Endothelial cell of umbilical vein (primary cell): ENCODE results near the gene RPL15. TPM values are rescaled to one million over a fixed set of nuclear protein-coding genes. Genes with fewer than 3 reads are reported as not detected.
"Not testable (repeated sequence)": the region's sequence is repeated elsewhere in the genome, so short reads cannot be mapped to it uniquely, and the experiment has no call there.

Source experiments
- BruUV-seq: library from RNA; stranded (reverse); fragments of 400-500 nt; replicated peaks from 2 replicates; lab custom pipeline; 2021; lab: Mats Ljungman, UMichigan
- CTCF ChIA-PET: fragments of 300-600, 350-600 bp; sonication (Branson Sonifier 250); formaldehyde crosslinking; loops from one replicate; lab custom pipeline; 2021; ENCODE audit warnings: antibody characterized with exemption, inconsistent platforms; lab: Charles Lee
- POLR2A ChIA-PET: fragments of 300-600, 350-600 bp; sonication (Branson Sonifier 250); formaldehyde crosslinking; loops from one replicate; lab custom pipeline; 2021; ENCODE audit warnings: antibody characterized with exemption, inconsistent platforms; lab: Charles Lee
- DNase-seq: peaks from one replicate; pipeline ENCODE4 v3.0.0-alpha.2; 2011; ENCODE audit warnings: low read depth, low spot score
- FAIRE-seq: peaks from 2 replicates; lab custom pipeline; 2011; peaks lifted over from hg19 to GRCh38; lab: Jason Lieb, UNC
- H2AFZ ChIP-seq: 2 replicates; pipeline ENCODE4 v1.6.0; 2012; ENCODE audit warnings: low read depth, low read length, control low read depth, inconsistent platforms
- H3K27ac ChIP-seq: 2 replicates; pipeline ENCODE4 v1.5.1; 2011; ENCODE audit warnings: low read depth, mild to moderate bottlenecking, control low read depth, low read length, moderate library complexity; ENCODE audit not compliant: insufficient read depth
- H3K27me3 ChIP-seq, 2 experiments: 2 replicates each; pipeline versions ENCODE4 v1.6.0 to v1.6.1; 2011; ENCODE audit warnings: low read length in 2 of 2, mixed read lengths in 1 of 2; ENCODE audit not compliant: control insufficient read depth in 2 of 2, insufficient read depth in 2 of 2
- H3K36me3 ChIP-seq, 2 experiments: 2 replicates in 1 of 2; 3 replicates in 1 of 2; pipeline ENCODE4 v1.5.1; 2011; ENCODE audit warnings: low read length in 2 of 2, mild to moderate bottlenecking in 1 of 2, moderate library complexity in 1 of 2; ENCODE audit not compliant: control insufficient read depth in 2 of 2, insufficient read depth in 2 of 2; ENCODE audit errors: extremely low read depth in 1 of 2
- H3K4me1 ChIP-seq: 3 replicates; pipeline ENCODE4 v1.5.1; 2011; ENCODE audit warnings: mild to moderate bottlenecking, low read length; ENCODE audit not compliant: control insufficient read depth, insufficient read depth; ENCODE audit errors: extremely low read depth
- H3K4me2 ChIP-seq: 2 replicates; pipeline ENCODE4 v1.6.1; 2011; ENCODE audit warnings: low read length, control low read depth, mixed read lengths; ENCODE audit not compliant: insufficient read depth
- H3K4me3 ChIP-seq, 3 experiments: fragments of 200-600 bp in 1 of 3; sonication (generic), shearing (Covaris generic) in 1 of 3; replicated peaks in 1 of 3; 2 replicates each; pipeline ENCODE4 v1.5.1; 2011 to 2016; ENCODE audit warnings: control low read depth in 3 of 3, low read length in 3 of 3, mild to moderate bottlenecking in 2 of 3, inconsistent platforms in 1 of 3, low read depth in 1 of 3, moderate library complexity in 1 of 3; ENCODE audit not compliant: insufficient read depth in 1 of 3
- H3K79me2 ChIP-seq: 2 replicates; pipeline ENCODE4 v1.6.0; 2012; ENCODE audit warnings: low read length, inconsistent platforms; ENCODE audit not compliant: control insufficient read depth, insufficient read depth
- H3K9ac ChIP-seq: replicated peaks from 2 replicates; pipeline ENCODE3; 2011; ENCODE audit warnings: low read length, control low read depth; ENCODE audit not compliant: insufficient read depth; ENCODE audit errors: extremely low read depth
- H3K9me1 ChIP-seq: replicated peaks from 3 replicates; pipeline ENCODE4 v1.6.0; 2011; ENCODE audit warnings: mild to moderate bottlenecking, low read length; ENCODE audit not compliant: control insufficient read depth, insufficient read depth; ENCODE audit errors: extremely low read depth
- H3K9me3 ChIP-seq: replicated peaks from 2 replicates; pipeline ENCODE4 v1.5.1; 2012; ENCODE audit warnings: low read length, inconsistent platforms; ENCODE audit not compliant: control insufficient read depth, insufficient read depth
- H4K20me1 ChIP-seq: replicated peaks from 2 replicates; pipeline ENCODE3; 2011; ENCODE audit warnings: mild to moderate bottlenecking, low read length; ENCODE audit not compliant: control insufficient read depth, insufficient read depth; ENCODE audit errors: extremely low read depth
- MYC ChIP-seq: IDR thresholded peaks from one replicate; pipeline ENCODE4 v1.6.1; 2011; ENCODE audit warnings: mild to moderate bottlenecking, low read depth, low read length
- dilution Hi-C: fragments of 300-500 bp; cut with MboI; formaldehyde crosslinking; loops from one replicate; pipeline ENCODE4 v1.15.0; 2019; ENCODE audit warnings: low sequenced_read_pairs; ENCODE audit not compliant: extremely low pct_ligation_motif_present
- intact Hi-C: fragments of 100-400 bp; cut with micrococcal nuclease; formaldehyde crosslinking; loops from one replicate; pipeline ENCODE4 v1.10.0; 2022
- polyA plus RNA-seq, 4 experiments: library from polyadenylated mRNA; depleted of rRNA in 3 of 4; stranded (reverse) in 3 of 4; unstranded in 1 of 4; fragments of >200 nt; gene quantifications; 2 replicates each; pipeline versions ENCODE4 v1.2.1 to v1.2.3, GENCODE V29; 2011 to 2012; ENCODE audit warnings: missing spikeins in 1 of 4
- total RNA-seq: library from RNA; stranded (reverse); gene quantifications from 2 replicates; pipeline ENCODE4 v1.2.3, GENCODE V29; 2021
- TF ChIP-seq, protein P1 (sequence below), 2 donors: IDR thresholded peaks; 1 replicate in 1 of 2; 2 replicates in 1 of 2; pipeline ENCODE4 v1.5.1; 2011; ENCODE audit warnings: low read length in 2 of 2, mild to moderate bottlenecking in 2 of 2, moderate library complexity in 2 of 2, control low read depth in 1 of 2, inconsistent platforms in 1 of 2, low read depth in 1 of 2; ENCODE audit not compliant: insufficient read depth in 1 of 2; ENCODE audit errors: extremely low read depth in 1 of 2

Gene RPL15
- total and polyA plus RNA-seq, 2 donors (not counting 3 experiments of a cell fraction or from before 2014, with no cell fraction given): 1,901 to 5,777 TPM

DNA sequence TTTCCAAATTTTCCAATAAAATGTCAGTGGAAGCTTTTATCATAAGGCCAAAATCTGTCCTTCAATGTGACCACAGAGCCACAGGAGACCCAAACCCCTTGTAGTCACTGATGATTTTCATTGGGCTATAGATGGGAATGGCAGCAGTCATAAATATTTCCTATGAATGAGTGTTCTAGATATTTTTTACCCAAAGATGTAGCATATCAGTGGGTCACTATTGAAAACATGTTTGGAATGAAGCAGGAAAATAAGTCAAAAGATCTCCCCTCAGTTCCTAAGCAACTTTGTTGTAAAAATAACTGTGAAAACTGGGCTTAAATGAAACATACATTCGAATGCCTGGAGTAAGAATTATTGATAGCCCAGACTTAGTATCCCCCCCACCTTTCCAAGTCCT, 49.1 kb upstream of the RPL15 start:
- H2AFZ ChIP-seq: no peak overlapping the region
- peaks cover 41% of the 10 kb centered on the region for H3K79me2 ChIP-seq
- dilution Hi-C loops (no loop called here), intact Hi-C loops (no loop called here)
- H3K4me2 ChIP-seq: no peak overlapping the region
- ChIA-PET CTCF (no interaction called here), POLR2A (no interaction called here)
- no peak for FAIRE-seq
- TF ChIP-seq, protein P1, sequence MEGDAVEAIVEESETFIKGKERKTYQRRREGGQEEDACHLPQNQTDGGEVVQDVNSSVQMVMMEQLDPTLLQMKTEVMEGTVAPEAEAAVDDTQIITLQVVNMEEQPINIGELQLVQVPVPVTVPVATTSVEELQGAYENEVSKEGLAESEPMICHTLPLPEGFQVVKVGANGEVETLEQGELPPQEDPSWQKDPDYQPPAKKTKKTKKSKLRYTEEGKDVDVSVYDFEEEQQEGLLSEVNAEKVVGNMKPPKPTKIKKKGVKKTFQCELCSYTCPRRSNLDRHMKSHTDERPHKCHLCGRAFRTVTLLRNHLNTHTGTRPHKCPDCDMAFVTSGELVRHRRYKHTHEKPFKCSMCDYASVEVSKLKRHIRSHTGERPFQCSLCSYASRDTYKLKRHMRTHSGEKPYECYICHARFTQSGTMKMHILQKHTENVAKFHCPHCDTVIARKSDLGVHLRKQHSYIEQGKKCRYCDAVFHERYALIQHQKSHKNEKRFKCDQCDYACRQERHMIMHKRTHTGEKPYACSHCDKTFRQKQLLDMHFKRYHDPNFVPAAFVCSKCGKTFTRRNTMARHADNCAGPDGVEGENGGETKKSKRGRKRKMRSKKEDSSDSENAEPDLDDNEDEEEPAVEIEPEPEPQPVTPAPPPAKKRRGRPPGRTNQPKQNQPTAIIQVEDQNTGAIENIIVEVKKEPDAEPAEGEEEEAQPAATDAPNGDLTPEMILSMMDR (IDR thresholded peaks at IDR 0.05; ENCODE audit: extremely low read depth in 1 of 2, insufficient read depth in 1 of 2, low read depth in 1 of 2, low read length in 2 of 2): no peak
- no peak for TF ChIP-seq MYC
- DNase-seq: no peak
- no peak overlapping the region for H3K27ac ChIP-seq
- no peaks in the 10 kb centered on the region for H3K9me3 ChIP-seq
- H3K4me1 ChIP-seq: peaks cover 38% of the 10 kb centered on the region
- no peaks in the 10 kb centered on the region for H3K36me3 ChIP-seq
- no peaks in the 10 kb centered on the region for H3K9me1 ChIP-seq
- H4K20me1 ChIP-seq: no peaks in the 10 kb centered on the region
- no peak overlapping the region for H3K4me3 ChIP-seq
- no TSS peak for BruUV-seq
- H3K9ac ChIP-seq: no peak overlapping the region
- no peaks in the 10 kb centered on the region for H3K27me3 ChIP-seq

DNA sequence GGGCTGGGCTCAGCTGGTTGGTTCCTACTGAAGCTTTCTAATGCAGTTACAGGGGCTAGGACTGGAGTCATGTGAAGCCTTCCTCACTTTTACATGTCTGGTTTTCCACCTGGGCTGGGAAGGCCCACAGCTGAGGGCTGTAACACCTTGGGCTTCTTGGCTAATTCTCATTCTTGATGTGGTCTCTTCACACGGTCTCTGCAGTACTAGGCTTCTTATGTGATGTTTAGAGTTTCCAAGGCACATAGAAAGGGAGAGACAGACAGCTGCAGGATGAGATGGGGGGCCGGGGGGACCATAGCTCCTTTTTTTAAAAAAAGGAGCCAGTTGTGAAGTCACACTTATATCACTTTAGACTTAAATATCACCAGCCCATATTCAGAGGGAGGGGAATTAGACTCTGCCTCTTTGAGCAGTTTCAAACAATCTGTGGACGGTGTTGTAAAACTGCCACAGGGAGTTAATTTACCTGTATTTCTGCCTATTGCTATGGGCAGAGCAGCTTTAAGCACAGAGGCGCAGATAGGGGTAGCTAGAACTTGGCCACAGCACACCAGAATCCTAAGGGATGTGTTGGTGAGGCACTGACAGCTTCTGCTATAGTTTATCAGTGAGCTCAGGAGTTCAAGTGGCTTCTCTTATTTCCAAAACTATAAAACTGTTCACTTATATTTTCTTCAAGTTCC, 46.8 kb upstream of the RPL15 start:
- Histone ChIP-seq H3K9ac (no peak overlapping the region), H3K79me2 (peaks cover 39% of the 10 kb centered on the region), H3K4me3 (no peak overlapping the region), H3K9me1 (no peaks in the 10 kb centered on the region), H2AFZ (no peak overlapping the region), H3K4me1 (peaks cover 34% of the 10 kb centered on the region), H3K36me3 (no peaks in the 10 kb centered on the region), H3K9me3 (no peaks in the 10 kb centered on the region), H3K4me2 (no peak overlapping the region), H3K27ac (no peak overlapping the region), H4K20me1 (peaks cover 3% of the 10 kb centered on the region), H3K27me3 (no peaks in the 10 kb centered on the region)
- ChIA-PET POLR2A (no interaction called here), CTCF (interaction anchor here (2.2 kb wide), 1 partner anchor 18 kb away, joined by 6 read pairs; no protein-coding TSS in a partner anchor)
- DNase-seq: no peak
- no peak for TF ChIP-seq MYC
- dilution Hi-C loops: no loop called here
- no TSS peak for BruUV-seq
- intact Hi-C loops: no loop called here
- FAIRE-seq: no peak

DNA sequence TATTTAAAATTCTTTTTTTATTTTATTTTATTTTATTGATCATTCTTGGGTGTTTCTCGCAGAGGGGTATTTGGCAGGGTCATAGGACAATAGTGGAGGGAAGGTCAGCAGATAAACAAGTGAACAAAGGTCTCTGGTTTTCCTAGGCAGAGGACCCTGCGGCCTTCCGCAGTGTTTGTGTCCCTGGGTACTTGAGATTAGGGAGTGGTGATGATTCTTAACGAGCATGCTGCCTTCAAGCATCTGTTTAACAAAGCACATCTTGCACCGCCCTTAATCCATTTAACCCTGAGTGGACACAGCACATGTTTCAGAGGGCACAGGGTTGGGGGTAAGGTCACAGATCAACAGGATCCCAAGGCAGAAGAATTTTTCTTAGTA, 46.3 kb upstream of the RPL15 start:
- BruUV-seq, H3K9ac ChIP-seq, H3K9me1 ChIP-seq, H3K4me2 ChIP-seq, intact Hi-C loops, H3K27ac ChIP-seq, FAIRE-seq, dilution Hi-C loops, H3K9me3 ChIP-seq, H3K4me3 ChIP-seq, H3K36me3 ChIP-seq, POLR2A ChIA-PET, DNase-seq, H3K27me3 ChIP-seq, H4K20me1 ChIP-seq, H2AFZ ChIP-seq: not testable (repeated sequence)
- Histone ChIP-seq H3K4me1 (peaks cover 34% of the 10 kb centered on the region), H3K79me2 (peaks cover 39% of the 10 kb centered on the region)
- CTCF ChIA-PET: interaction anchor here (2.2 kb wide), 1 partner anchor 18 kb away, joined by 6 read pairs; no protein-coding TSS in a partner anchor
